PC-3 (cell line): Measurements from ENCODE around the gene KIF1B. TPM values are rescaled to one million over a fixed set of nuclear protein-coding genes. Genes with fewer than 3 reads are reported as not detected.

Source experiments
- ATAC-seq: fragments of 200-7000 bp; cut with Tn5 transposase; 2 replicates; pipeline ENCODE4 v1.9.1; 2020; ENCODE audit warnings: mild to moderate bottlenecking, moderate library complexity
- BruUV-seq: library from RNA; stranded (reverse); fragments of 400-500 nt; replicated peaks from 2 replicates; lab custom pipeline; 2021; lab: Mats Ljungman, UMichigan
- CTCF ChIA-PET: fragments of 300-600 bp; sonication (Branson Sonifier 250); formaldehyde crosslinking; loops from one replicate; lab custom pipeline; 2022; ENCODE audit warnings: antibody characterized with exemption; lab: Charles Lee
- POLR2A ChIA-PET: fragments of 300-600 bp; sonication (Branson Sonifier 250); formaldehyde crosslinking; loops from one replicate; lab custom pipeline; 2022; ENCODE audit warnings: antibody characterized with exemption; ENCODE audit not compliant: unreplicated experiment; lab: Charles Lee
- DNase-seq: peaks from one replicate; pipeline ENCODE4 v3.0.0-alpha.2; 2015
- H2AFZ ChIP-seq: fragments of 300-600 bp; sonication (generic); 2 replicates; pipeline ENCODE4 v1.6.0; 2016; ENCODE audit warnings: antibody characterized with exemption, low read length
- H3F3A ChIP-seq: fragments of 300-600 bp; sonication (generic); one replicate; pipeline ENCODE4 v1.6.0; 2017; ENCODE audit warnings: antibody characterized with exemption, low read length, control low read depth, mild to moderate bottlenecking; ENCODE audit not compliant: unreplicated experiment
- H3K27ac ChIP-seq: fragments of 300-600 bp; sonication (generic); 2 replicates; pipeline ENCODE4 v1.5.1; 2016; ENCODE audit warnings: mild to moderate bottlenecking, low read length
- H3K27me3 ChIP-seq: fragments of 300-600 bp; sonication (generic); 2 replicates; pipeline ENCODE4 v1.6.1; 2016; ENCODE audit warnings: low read length, mixed read lengths
- H3K36me3 ChIP-seq: fragments of 300-600 bp; sonication (generic); 2 replicates; pipeline ENCODE4 v1.6.1; 2016; ENCODE audit warnings: low read depth, mixed run types, low read length, mixed read lengths
- H3K4me1 ChIP-seq: fragments of 300-600 bp; sonication (generic); 2 replicates; pipeline ENCODE4 v1.5.1; 2016; ENCODE audit warnings: low read length; ENCODE audit not compliant: insufficient read depth
- H3K4me2 ChIP-seq: fragments of 300-600 bp; sonication (generic); 2 replicates; pipeline ENCODE4 v1.6.0; 2016; ENCODE audit warnings: low read length
- H3K4me3 ChIP-seq: fragments of 300-600 bp; sonication (generic); 2 replicates; pipeline ENCODE4 v1.5.1; 2016; ENCODE audit warnings: mild to moderate bottlenecking, low read length, mixed read lengths
- H3K79me2 ChIP-seq: fragments of 300-600 bp; sonication (generic); 2 replicates; pipeline ENCODE4 v1.6.1; 2017; ENCODE audit warnings: low read length, mixed read lengths
- H3K9ac ChIP-seq: fragments of 300-600 bp; sonication (generic); 2 replicates; pipeline ENCODE4 v1.6.0; 2016; ENCODE audit warnings: mild to moderate bottlenecking, low read length
- H3K9me2 ChIP-seq: fragments of 300-600 bp; sonication (generic); replicated peaks from 2 replicates; pipeline ENCODE4 v1.6.1; 2016; ENCODE audit warnings: mixed run types, low read length, mixed read lengths
- H3K9me3 ChIP-seq: fragments of 300-600 bp; sonication (generic); 2 replicates; pipeline ENCODE4 v1.6.1; 2016; ENCODE audit warnings: low read length, mixed read lengths
- H4K20me1 ChIP-seq: fragments of 300-600 bp; sonication (generic); 2 replicates; pipeline ENCODE4 v1.6.1; 2016; ENCODE audit warnings: low read length, mixed read lengths
- CTCF ChIP-seq: fragments of 300-600 bp; sonication (generic); conservative IDR thresholded peaks from 2 replicates; pipeline ENCODE4 v1.5.1; 2017; ENCODE audit warnings: antibody characterized with exemption, low read depth, mild to moderate bottlenecking, low read length
- EZH2 ChIP-seq: fragments of 300-600 bp; sonication (generic); IDR thresholded peaks from one replicate; pipeline ENCODE4 v1.6.1; 2017; ENCODE audit warnings: antibody characterized with exemption, mild to moderate bottlenecking, low read length; ENCODE audit not compliant: unreplicated experiment
- EZH2phosphoT487 ChIP-seq: fragments of 300-600 bp; sonication (generic); IDR thresholded peaks from 2 replicates; pipeline ENCODE4 v1.6.1; 2018; ENCODE audit warnings: mild to moderate bottlenecking, antibody characterized with exemption, low read length, borderline replicate concordance
- intact Hi-C: fragments of 100-400 bp; cut with micrococcal nuclease; formaldehyde crosslinking; loops from 2 replicates; pipeline ENCODE4 v1.9.0; 2023
- total RNA-seq: library from RNA; depleted of rRNA; stranded (reverse); fragments of >200 nt; gene quantifications from 2 replicates; pipeline ENCODE4 v1.2.3, GENCODE V29; 2014

KIF1B gene
- total RNA-seq, 1 experiment from 2014 or later, result 21.4 TPM

- Histone ChIP-seq H3K36me3 (no peaks in the 10 kb centered on the region), H3K4me2 (no peak overlapping the region), H3K27ac (no peak overlapping the region), H2AFZ (no peak overlapping the region), H3K4me1 (no peaks in the 10 kb centered on the region; the same call in 1 of the 2 replicates), H3K9ac (no peak overlapping the region), H3K9me3 (no peaks in the 10 kb centered on the region), H3F3A (no peaks in the 10 kb centered on the region), H3K9me2 (no peaks in the 10 kb centered on the region), H3K79me2 (no peaks in the 10 kb centered on the region), H3K27me3 (no peaks in the 10 kb centered on the region), H3K4me3 (no peak overlapping the region), H4K20me1 (no peaks in the 10 kb centered on the region)
- ATAC-seq (no peak), DNase-seq (no peak)
- POLR2A ChIA-PET, result no interaction called here
- no TSS peak for BruUV-seq
- intact Hi-C loops, result no loop called here
- TF ChIP-seq CTCF, result no peak
- TF ChIP-seq EZH2phosphoT487, result no peak
- TF ChIP-seq EZH2, result no peak
- CTCF ChIA-PET, result no interaction called here
Measured at GRCh38 chr1:10187026-10187334, 23.4 kb upstream of the KIF1B start.

DNA sequence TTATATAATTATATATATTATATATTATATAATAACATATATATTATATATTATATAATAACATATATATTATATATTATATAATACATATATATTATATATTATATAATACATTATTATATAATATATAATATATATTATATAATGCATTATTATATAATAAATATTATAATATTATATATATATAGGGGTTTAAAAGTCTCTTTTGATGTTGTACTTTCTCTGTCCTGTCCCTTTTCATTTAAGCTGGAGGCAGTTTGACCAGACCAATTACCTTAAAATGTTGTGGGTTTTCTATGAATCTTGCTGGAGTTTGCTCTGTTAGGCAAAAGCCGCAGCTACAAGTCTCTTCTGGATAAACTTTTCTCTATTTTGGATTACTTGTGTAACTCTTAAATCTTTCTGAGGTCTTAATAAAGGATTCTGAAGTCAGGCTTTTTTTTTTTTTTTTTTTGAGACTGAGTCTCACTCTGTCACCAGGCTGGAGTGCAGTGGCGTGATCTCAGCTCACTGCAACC lies 22.2 kb upstream of the KIF1B start:
- TF ChIP-seq EZH2 (no peak), EZH2phosphoT487 (no peak), CTCF (no peak)
- no peak for DNase-seq
- Histone ChIP-seq H3F3A (no peaks in the 10 kb centered on the region), H3K36me3 (no peaks in the 10 kb centered on the region), H3K27me3 (no peaks in the 10 kb centered on the region), H3K4me1 (no peaks in the 10 kb centered on the region; the same call in 1 of the 2 replicates), H3K4me2 (no peak overlapping the region), H3K9me3 (no peaks in the 10 kb centered on the region), H3K9ac (no peak overlapping the region), H2AFZ (no peak overlapping the region), H3K27ac (no peak overlapping the region), H3K9me2 (no peaks in the 10 kb centered on the region), H3K79me2 (no peaks in the 10 kb centered on the region), H4K20me1 (no peaks in the 10 kb centered on the region), H3K4me3 (no peak overlapping the region)
- ATAC-seq, result no peak
- no TSS peak for BruUV-seq
- POLR2A ChIA-PET, result no interaction called here
- CTCF ChIA-PET, result no interaction called here
- intact Hi-C loops, result no loop called here

GRCh38 chr1:10189659-10190058 lies 20.7 kb upstream of the KIF1B start:
- Histone ChIP-seq H3K4me2 (no peak overlapping the region), H3K9me3 (no peaks in the 10 kb centered on the region), H3K27me3 (no peaks in the 10 kb centered on the region), H3K9me2 (no peaks in the 10 kb centered on the region), H3F3A (no peaks in the 10 kb centered on the region), H3K9ac (no peak overlapping the region), H3K27ac (no peak overlapping the region), H4K20me1 (no peaks in the 10 kb centered on the region), H3K79me2 (no peaks in the 10 kb centered on the region), H3K36me3 (no peaks in the 10 kb centered on the region), H3K4me3 (no peak overlapping the region), H3K4me1 (no peaks in the 10 kb centered on the region; the same call in 1 of the 2 replicates), H2AFZ (no peak overlapping the region)
- ATAC-seq (no peak), DNase-seq (no peak)
- no TSS peak for BruUV-seq
- intact Hi-C loops, result no loop called here
- TF ChIP-seq EZH2phosphoT487 (no peak), CTCF (no peak), EZH2 (no peak)
- ChIA-PET POLR2A (no interaction called here), CTCF (no interaction called here)
